Measurements from ENCODE around the gene MST1. TPM values are rescaled to one million over a fixed set of nuclear protein-coding genes. Genes with fewer than 3 reads are reported as not detected.

MST1 gene
- total RNA-seq, 1 donor from 2014 or later, result 2.7 TPM

DNA sequence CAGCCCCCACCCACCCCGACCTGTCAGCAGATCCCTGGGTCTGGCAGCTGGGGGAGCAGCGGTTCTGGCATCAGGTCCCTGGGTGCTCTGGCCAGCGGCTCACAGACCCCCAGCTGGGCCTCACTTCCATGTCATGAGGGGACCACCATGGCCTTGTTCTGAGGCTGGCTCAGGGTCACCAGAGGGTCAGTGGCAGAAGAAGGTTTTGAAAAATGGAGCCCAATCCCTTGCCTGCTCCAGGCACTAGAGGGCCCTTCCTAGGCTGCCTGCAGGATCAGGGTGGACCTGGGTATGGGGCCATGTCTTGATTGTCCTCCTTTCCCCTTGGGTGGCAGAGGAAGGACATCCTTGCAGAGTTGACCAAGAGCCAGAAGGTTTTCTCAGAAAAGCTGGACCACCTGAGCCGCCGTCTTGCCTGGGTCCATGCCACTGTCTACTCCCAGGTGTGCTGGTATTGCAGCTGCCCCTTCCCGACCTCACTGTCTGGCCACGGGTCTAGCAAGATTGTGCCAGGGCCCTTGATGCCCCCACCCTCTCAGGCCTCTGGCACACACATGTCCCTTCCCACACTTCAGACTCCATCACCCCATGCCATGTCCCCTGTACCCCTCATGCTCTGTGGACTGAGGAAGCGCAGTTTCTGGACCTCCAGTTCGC lies 17.3 kb upstream of the MST1 start:
- H3K9me3 Mint-ChIP-seq, result no peaks in the 10 kb centered on the region
- no peaks in the 10 kb centered on the region for H3K4me1 ChIP-seq
- no peaks in the 10 kb centered on the region for H3K4me1 Mint-ChIP-seq
- H3K27ac ChIP-seq, result no peak overlapping the region
- no peaks in the 10 kb centered on the region for H3K79me2 ChIP-seq (ENCODE audit: low read depth)
- H3K36me3 ChIP-seq, result no peaks in the 10 kb centered on the region
- H3K9me3 ChIP-seq (ENCODE audit: low read depth), result no peaks in the 10 kb centered on the region
- peaks cover 2% of the 10 kb centered on the region for H3K36me3 Mint-ChIP-seq
- TF ChIP-seq EZH2 (IDR thresholded peaks at IDR 0.05), result no peak
- TF ChIP-seq, protein P1, sequence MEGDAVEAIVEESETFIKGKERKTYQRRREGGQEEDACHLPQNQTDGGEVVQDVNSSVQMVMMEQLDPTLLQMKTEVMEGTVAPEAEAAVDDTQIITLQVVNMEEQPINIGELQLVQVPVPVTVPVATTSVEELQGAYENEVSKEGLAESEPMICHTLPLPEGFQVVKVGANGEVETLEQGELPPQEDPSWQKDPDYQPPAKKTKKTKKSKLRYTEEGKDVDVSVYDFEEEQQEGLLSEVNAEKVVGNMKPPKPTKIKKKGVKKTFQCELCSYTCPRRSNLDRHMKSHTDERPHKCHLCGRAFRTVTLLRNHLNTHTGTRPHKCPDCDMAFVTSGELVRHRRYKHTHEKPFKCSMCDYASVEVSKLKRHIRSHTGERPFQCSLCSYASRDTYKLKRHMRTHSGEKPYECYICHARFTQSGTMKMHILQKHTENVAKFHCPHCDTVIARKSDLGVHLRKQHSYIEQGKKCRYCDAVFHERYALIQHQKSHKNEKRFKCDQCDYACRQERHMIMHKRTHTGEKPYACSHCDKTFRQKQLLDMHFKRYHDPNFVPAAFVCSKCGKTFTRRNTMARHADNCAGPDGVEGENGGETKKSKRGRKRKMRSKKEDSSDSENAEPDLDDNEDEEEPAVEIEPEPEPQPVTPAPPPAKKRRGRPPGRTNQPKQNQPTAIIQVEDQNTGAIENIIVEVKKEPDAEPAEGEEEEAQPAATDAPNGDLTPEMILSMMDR (IDR thresholded peaks at IDR 0.05), result no peak
- TF ChIP-seq EZH2phosphoT487 (IDR thresholded peaks at IDR 0.05), result no peak
- H3K4me3 ChIP-seq, result no peak overlapping the region
- no peak overlapping the region for H3K4me2 ChIP-seq
- H3K4me3 Mint-ChIP-seq, result no peak overlapping the region
- H3K9ac ChIP-seq, result no peak overlapping the region
- no peaks in the 10 kb centered on the region for H4K20me1 ChIP-seq (ENCODE audit: low read depth)
- no peak for DNase-seq (ENCODE audit: low spot score)
- H3K27me3 ChIP-seq, result no peaks in the 10 kb centered on the region
- no peak overlapping the region for H3K27ac Mint-ChIP-seq
- H3K27me3 Mint-ChIP-seq (ENCODE audit: insufficient read depth, low read depth), result no peaks in the 10 kb centered on the region
- H2AFZ ChIP-seq (replicated peaks), result no peak overlapping the region
- no peaks in the 10 kb centered on the region for H3F3A ChIP-seq (ENCODE audit: low read depth)

DNA sequence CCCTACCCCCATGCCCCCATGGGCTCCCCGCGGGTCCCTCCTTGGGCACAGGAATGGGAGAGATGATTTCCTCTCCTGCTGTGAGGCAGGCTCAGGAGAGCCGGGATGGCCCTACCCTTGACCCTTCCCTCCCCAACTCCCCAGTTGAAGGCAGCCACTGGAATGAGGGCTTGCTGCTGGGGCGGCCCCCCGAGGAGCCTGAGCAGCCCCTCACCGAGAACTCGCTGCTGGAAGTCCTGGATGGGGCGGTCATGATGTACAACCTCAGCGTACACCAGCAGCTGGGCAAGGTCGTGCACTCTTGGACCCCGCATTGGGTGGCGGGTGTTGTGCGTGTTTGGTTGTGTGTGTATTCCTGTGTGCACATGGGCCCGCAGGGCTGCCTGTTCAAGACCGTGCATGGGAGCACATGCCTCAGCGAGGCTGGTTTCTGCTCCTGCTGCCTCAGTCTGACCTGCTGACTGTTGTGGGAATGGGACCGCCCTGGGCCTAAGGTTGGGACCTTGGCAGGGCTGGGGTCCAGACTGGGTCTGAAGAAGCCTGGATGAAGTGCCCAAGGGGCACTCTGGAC lies 16.2 kb upstream of the MST1 start:
- Mint-ChIP-seq H3K36me3 (peaks cover 2% of the 10 kb centered on the region), H3K27me3 (ENCODE audit: insufficient read depth, low read depth) (peaks cover 2% of the 10 kb centered on the region), H3K27ac (no peak overlapping the region), H3K9me3 (no peaks in the 10 kb centered on the region), H3K4me1 (no peaks in the 10 kb centered on the region), H3K4me3 (no peak overlapping the region)
- Histone ChIP-seq H3F3A (ENCODE audit: low read depth) (no peaks in the 10 kb centered on the region), H4K20me1 (ENCODE audit: low read depth) (no peaks in the 10 kb centered on the region), H3K27ac (no peak overlapping the region), H3K4me1 (no peaks in the 10 kb centered on the region), H3K79me2 (ENCODE audit: low read depth) (no peaks in the 10 kb centered on the region), H3K4me3 (no peak overlapping the region), H3K9ac (no peak overlapping the region), H3K4me2 (no peak overlapping the region), H3K36me3 (no peaks in the 10 kb centered on the region), H3K9me3 (ENCODE audit: low read depth) (no peaks in the 10 kb centered on the region), H2AFZ (replicated peaks) (no peak overlapping the region), H3K27me3 (no peaks in the 10 kb centered on the region)
- TF ChIP-seq EZH2 (IDR thresholded peaks at IDR 0.05) (no peak), EZH2phosphoT487 (IDR thresholded peaks at IDR 0.05) (no peak)
- TF ChIP-seq, protein P1 (IDR thresholded peaks at IDR 0.05), result no peak
- no peak for DNase-seq (ENCODE audit: low spot score)

DNA sequence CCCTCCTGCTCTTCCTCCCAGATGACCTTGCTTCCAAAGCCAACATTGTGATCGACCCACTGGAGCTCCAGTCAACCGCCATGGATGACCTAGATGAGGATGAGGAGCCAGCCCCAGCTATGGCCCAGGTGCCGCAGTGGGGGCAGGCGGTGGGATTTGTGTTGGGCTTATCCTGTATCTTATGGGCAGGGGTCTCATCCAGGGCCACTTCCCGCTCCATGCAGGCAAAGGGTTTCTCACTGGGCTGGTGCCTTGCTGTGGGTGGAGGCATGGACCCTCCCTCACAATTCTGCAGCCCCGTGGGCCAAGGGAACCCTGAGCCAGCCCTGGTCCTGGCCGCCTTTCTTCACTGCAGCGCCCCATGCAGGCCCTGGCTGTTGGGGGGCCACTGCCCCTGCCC lies 15.4 kb upstream of the MST1 start:
- Histone ChIP-seq H3F3A (ENCODE audit: low read depth) (no peaks in the 10 kb centered on the region), H3K9me3 (ENCODE audit: low read depth) (no peaks in the 10 kb centered on the region), H4K20me1 (ENCODE audit: low read depth) (no peaks in the 10 kb centered on the region), H3K4me1 (no peaks in the 10 kb centered on the region), H3K9ac (no peak overlapping the region), H3K27ac (no peak overlapping the region), H3K4me3 (no peak overlapping the region), H3K79me2 (ENCODE audit: low read depth) (no peaks in the 10 kb centered on the region), H2AFZ (replicated peaks) (no peak overlapping the region), H3K27me3 (no peaks in the 10 kb centered on the region), H3K4me2 (no peak overlapping the region), H3K36me3 (no peaks in the 10 kb centered on the region)
- H3K27me3 Mint-ChIP-seq (ENCODE audit: insufficient read depth, low read depth), result peaks cover 2% of the 10 kb centered on the region
- H3K27ac Mint-ChIP-seq, result no peak overlapping the region
- TF ChIP-seq, protein P1 (IDR thresholded peaks at IDR 0.05), result no peak
- TF ChIP-seq EZH2phosphoT487 (IDR thresholded peaks at IDR 0.05) (no peak), EZH2 (IDR thresholded peaks at IDR 0.05) (no peak)
- no peak for DNase-seq (ENCODE audit: low spot score)
- no peaks in the 10 kb centered on the region for H3K9me3 Mint-ChIP-seq
- peaks cover 2% of the 10 kb centered on the region for H3K36me3 Mint-ChIP-seq
- no peaks in the 10 kb centered on the region for H3K4me1 Mint-ChIP-seq
- H3K4me3 Mint-ChIP-seq, result no peak overlapping the region
